Endothelial cell of umbilical vein (primary cell): ENCODE data around the gene L3MBTL4. TPM values are rescaled to one million over a fixed set of nuclear protein-coding genes. Genes with fewer than 3 reads are reported as not detected.

Experiments
- BruUV-seq: library from RNA; stranded (reverse); fragments of 400-500 nt; replicated peaks from 2 replicates; lab custom pipeline; 2021; lab: Mats Ljungman, UMichigan
- CTCF ChIA-PET: fragments of 300-600, 350-600 bp; sonication (Branson Sonifier 250); formaldehyde crosslinking; loops from one replicate; lab custom pipeline; 2021; ENCODE audit warnings: antibody characterized with exemption, inconsistent platforms; lab: Charles Lee
- POLR2A ChIA-PET: fragments of 300-600, 350-600 bp; sonication (Branson Sonifier 250); formaldehyde crosslinking; loops from one replicate; lab custom pipeline; 2021; ENCODE audit warnings: antibody characterized with exemption, inconsistent platforms; lab: Charles Lee
- DNase-seq: peaks from one replicate; pipeline ENCODE4 v3.0.0-alpha.2; 2011; ENCODE audit warnings: low read depth, low spot score
- FAIRE-seq: peaks from 2 replicates; lab custom pipeline; 2011; peaks lifted over from hg19 to GRCh38; lab: Jason Lieb, UNC
- H2AFZ ChIP-seq: 2 replicates; pipeline ENCODE4 v1.6.0; 2012; ENCODE audit warnings: low read depth, low read length, control low read depth, inconsistent platforms
- H3K27ac ChIP-seq: 2 replicates; pipeline ENCODE4 v1.5.1; 2011; ENCODE audit warnings: low read depth, mild to moderate bottlenecking, control low read depth, low read length, moderate library complexity; ENCODE audit not compliant: insufficient read depth
- H3K27me3 ChIP-seq, 2 experiments: 2 replicates each; pipeline versions ENCODE4 v1.6.0 to v1.6.1; 2011; ENCODE audit warnings: low read length in 2 of 2, mixed read lengths in 1 of 2; ENCODE audit not compliant: control insufficient read depth in 2 of 2, insufficient read depth in 2 of 2
- H3K36me3 ChIP-seq, 2 experiments: 2 replicates in 1 of 2; 3 replicates in 1 of 2; pipeline ENCODE4 v1.5.1; 2011; ENCODE audit warnings: low read length in 2 of 2, mild to moderate bottlenecking in 1 of 2, moderate library complexity in 1 of 2; ENCODE audit not compliant: control insufficient read depth in 2 of 2, insufficient read depth in 2 of 2; ENCODE audit errors: extremely low read depth in 1 of 2
- H3K4me1 ChIP-seq: 3 replicates; pipeline ENCODE4 v1.5.1; 2011; ENCODE audit warnings: mild to moderate bottlenecking, low read length; ENCODE audit not compliant: control insufficient read depth, insufficient read depth; ENCODE audit errors: extremely low read depth
- H3K4me2 ChIP-seq: 2 replicates; pipeline ENCODE4 v1.6.1; 2011; ENCODE audit warnings: low read length, control low read depth, mixed read lengths; ENCODE audit not compliant: insufficient read depth
- H3K4me3 ChIP-seq, 3 experiments: fragments of 200-600 bp in 1 of 3; sonication (generic), shearing (Covaris generic) in 1 of 3; replicated peaks in 1 of 3; 2 replicates each; pipeline ENCODE4 v1.5.1; 2011 to 2016; ENCODE audit warnings: control low read depth in 3 of 3, low read length in 3 of 3, mild to moderate bottlenecking in 2 of 3, inconsistent platforms in 1 of 3, low read depth in 1 of 3, moderate library complexity in 1 of 3; ENCODE audit not compliant: insufficient read depth in 1 of 3
- H3K79me2 ChIP-seq: 2 replicates; pipeline ENCODE4 v1.6.0; 2012; ENCODE audit warnings: low read length, inconsistent platforms; ENCODE audit not compliant: control insufficient read depth, insufficient read depth
- H3K9ac ChIP-seq: replicated peaks from 2 replicates; pipeline ENCODE3; 2011; ENCODE audit warnings: low read length, control low read depth; ENCODE audit not compliant: insufficient read depth; ENCODE audit errors: extremely low read depth
- H3K9me1 ChIP-seq: replicated peaks from 3 replicates; pipeline ENCODE4 v1.6.0; 2011; ENCODE audit warnings: mild to moderate bottlenecking, low read length; ENCODE audit not compliant: control insufficient read depth, insufficient read depth; ENCODE audit errors: extremely low read depth
- H3K9me3 ChIP-seq: replicated peaks from 2 replicates; pipeline ENCODE4 v1.5.1; 2012; ENCODE audit warnings: low read length, inconsistent platforms; ENCODE audit not compliant: control insufficient read depth, insufficient read depth
- H4K20me1 ChIP-seq: replicated peaks from 2 replicates; pipeline ENCODE3; 2011; ENCODE audit warnings: mild to moderate bottlenecking, low read length; ENCODE audit not compliant: control insufficient read depth, insufficient read depth; ENCODE audit errors: extremely low read depth
- CTCF ChIP-seq, 2 donors: IDR thresholded peaks; 1 replicate in 1 of 2; 2 replicates in 1 of 2; pipeline ENCODE4 v1.5.1; 2011; ENCODE audit warnings: low read length in 2 of 2, mild to moderate bottlenecking in 2 of 2, moderate library complexity in 2 of 2, control low read depth in 1 of 2, inconsistent platforms in 1 of 2, low read depth in 1 of 2; ENCODE audit not compliant: insufficient read depth in 1 of 2; ENCODE audit errors: extremely low read depth in 1 of 2
- EZH2 ChIP-seq: IDR thresholded peaks from 2 replicates; pipeline ENCODE4 v1.6.1; 2012; ENCODE audit warnings: borderline replicate concordance, low read depth, mild to moderate bottlenecking, moderate library complexity, low read length, inconsistent platforms; ENCODE audit not compliant: severe bottlenecking
- FOS ChIP-seq: IDR thresholded peaks from 2 replicates; pipeline ENCODE4 v1.6.1; 2011; ENCODE audit warnings: mild to moderate bottlenecking, low read length, moderate library complexity, borderline replicate concordance; ENCODE audit not compliant: insufficient read depth
- GATA2 ChIP-seq: IDR thresholded peaks from 2 replicates; pipeline ENCODE4 v1.7.0; 2011; ENCODE audit warnings: low read depth, mild to moderate bottlenecking, moderate library complexity, mixed read lengths, low read length; ENCODE audit not compliant: insufficient read length, insufficient read depth
- JUN ChIP-seq: IDR thresholded peaks from 2 replicates; pipeline ENCODE4 v1.6.1; 2011; ENCODE audit warnings: borderline replicate concordance, low read depth; ENCODE audit not compliant: insufficient read length, insufficient read depth
- MAX ChIP-seq: IDR thresholded peaks from 2 replicates; pipeline ENCODE4 v1.6.1; 2011; ENCODE audit not compliant: insufficient read depth, insufficient read length
- MYC ChIP-seq: IDR thresholded peaks from one replicate; pipeline ENCODE4 v1.6.1; 2011; ENCODE audit warnings: mild to moderate bottlenecking, low read depth, low read length
- POLR2A ChIP-seq: IDR thresholded peaks from 2 replicates; pipeline ENCODE4 v1.6.1; 2012; ENCODE audit warnings: low read depth, mild to moderate bottlenecking, control low read depth, low read length
- POLR2AphosphoS5 ChIP-seq: IDR thresholded peaks from 2 replicates; pipeline ENCODE4 v1.6.1; 2012; ENCODE audit warnings: low read depth, mild to moderate bottlenecking, control low read depth, low read length, moderate library complexity; ENCODE audit not compliant: insufficient read depth
- dilution Hi-C: fragments of 300-500 bp; cut with MboI; formaldehyde crosslinking; loops from one replicate; pipeline ENCODE4 v1.15.0; 2019; ENCODE audit warnings: low sequenced_read_pairs; ENCODE audit not compliant: extremely low pct_ligation_motif_present
- intact Hi-C: fragments of 100-400 bp; cut with micrococcal nuclease; formaldehyde crosslinking; loops from one replicate; pipeline ENCODE4 v1.10.0; 2022
- polyA plus RNA-seq, 4 experiments: library from polyadenylated mRNA; depleted of rRNA in 3 of 4; stranded (reverse) in 3 of 4; unstranded in 1 of 4; fragments of >200 nt; gene quantifications; 2 replicates each; pipeline versions ENCODE4 v1.2.1 to v1.2.3, GENCODE V29; 2011 to 2012; ENCODE audit warnings: missing spikeins in 1 of 4
- total RNA-seq: library from RNA; stranded (reverse); gene quantifications from 2 replicates; pipeline ENCODE4 v1.2.3, GENCODE V29; 2021

The L3MBTL4 gene
- total and polyA plus RNA-seq, 2 donors (not counting 3 experiments of a cell fraction or from before 2014, with no cell fraction given): 0.80 TPM; not detected in 1

- Histone ChIP-seq H4K20me1 (no peaks in the 10 kb centered on the region), H3K36me3 (no peaks in the 10 kb centered on the region), H3K4me1 (no peaks in the 10 kb centered on the region), H3K9me3 (no peaks in the 10 kb centered on the region), H3K9me1 (no peaks in the 10 kb centered on the region), H3K9ac (no peak overlapping the region), H3K4me2 (no peak overlapping the region), H3K4me3 (no peak overlapping the region), H2AFZ (no peak overlapping the region), H3K27me3 (no peaks in the 10 kb centered on the region), H3K27ac (no peak overlapping the region), H3K79me2 (no peaks in the 10 kb centered on the region)
- dilution Hi-C loops (no loop called here), intact Hi-C loops (no loop called here)
- FAIRE-seq: no peak
- CTCF ChIA-PET: no interaction called here
- POLR2A ChIA-PET: no interaction called here
- no TSS peak for BruUV-seq
- no peak for TF ChIP-seq MYC
- TF ChIP-seq FOS: no peak
- TF ChIP-seq CTCF (IDR thresholded peaks at IDR 0.05; ENCODE audit: extremely low read depth in 1 of 2, insufficient read depth in 1 of 2, low read depth in 1 of 2, low read length in 2 of 2): no peak
- no peak for TF ChIP-seq POLR2A
- TF ChIP-seq EZH2: no peak
- TF ChIP-seq GATA2: no peak
- no peak for TF ChIP-seq MAX
- TF ChIP-seq JUN: no peak
- no peak for TF ChIP-seq POLR2AphosphoS5
- no peak for DNase-seq
These were observed 255.8 kb downstream of the L3MBTL4 start for GRCh38 chr18:6158958-6159357.
